Fibroblast of skin of back (primary cell): ENCODE data around the gene PAGR1. TPM values are rescaled to one million over a fixed set of nuclear protein-coding genes. Genes with fewer than 3 reads are reported as not detected.
"Not testable (repeated sequence)": the region's sequence is repeated elsewhere in the genome, so short reads cannot be mapped to it uniquely, and the experiment has no call there.

ENCODE experiments used
- DNase-seq: peaks from one replicate; pipeline ENCODE4 v3.0.0-alpha.2; 2013
- polyA plus RNA-seq, 2 experiments: library from polyadenylated mRNA; unstranded; fragments of 120-200 nt; gene quantifications; one replicate each; pipeline ENCODE4 v1.2.1, GENCODE V29; 2013; ENCODE audit not compliant: insufficient read length in 2 of 2

PAGR1 gene
- 33.1 TPM for polyA plus RNA-seq (2013, experiment 1 of 2; ENCODE audit: insufficient read length)
- 19.7 TPM for polyA plus RNA-seq (2013, experiment 2 of 2; ENCODE audit: insufficient read length)

DNA sequence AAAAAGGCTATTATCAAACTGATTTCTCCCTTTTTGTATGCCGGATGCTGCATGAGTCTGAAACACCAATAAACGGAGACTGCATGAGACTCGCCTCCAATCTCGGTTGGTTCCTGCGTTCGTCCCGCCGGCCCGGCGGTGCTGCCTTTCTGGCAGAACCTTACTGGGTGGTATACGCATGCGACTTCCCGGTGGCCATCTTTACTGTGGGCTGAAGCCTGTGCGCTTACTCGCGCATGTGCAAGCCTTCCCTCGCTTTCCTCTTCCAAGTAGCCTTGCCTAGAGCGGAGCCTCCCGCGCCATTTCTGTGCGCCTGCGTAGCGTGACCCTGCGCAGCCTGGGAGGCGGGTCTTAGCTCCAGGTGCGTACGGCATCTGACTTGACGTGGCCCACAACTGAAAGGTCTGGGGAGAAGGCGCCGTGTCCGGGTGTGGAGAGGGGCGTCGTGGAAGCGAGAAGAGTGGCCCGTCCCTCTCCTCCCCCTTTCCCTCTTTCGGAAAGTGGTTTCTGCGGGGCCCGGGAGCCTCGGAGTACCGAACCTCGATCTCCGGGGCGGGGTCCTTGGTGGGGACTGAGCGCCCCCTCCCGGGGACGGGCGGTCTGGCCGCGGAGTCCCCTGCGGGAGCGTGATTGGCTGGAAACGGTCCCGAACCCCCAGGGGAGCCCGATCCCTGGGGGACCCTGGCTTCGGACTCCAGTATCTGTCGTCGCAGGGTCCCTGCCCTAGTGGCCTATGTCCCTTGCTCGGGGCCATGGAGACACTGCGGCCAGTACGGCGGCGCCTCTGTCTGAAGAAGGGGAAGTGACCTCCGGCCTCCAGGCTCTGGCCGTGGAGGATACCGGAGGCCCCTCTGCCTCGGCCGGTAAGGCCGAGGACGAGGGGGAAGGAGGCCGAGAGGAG lies at the start of gene PAGR1:
Gene PAGR1 (plus strand): TSS at position 360 of the 901 bp plus-strand sequence. CDS start 374 bp downstream, at position 734.
- peak; percentile 99 for DNase-seq

- DNase-seq: no peak
These were observed 49.4 kb upstream of the PAGR1 start for GRCh38 chr16:29766571-29766970.

DNA sequence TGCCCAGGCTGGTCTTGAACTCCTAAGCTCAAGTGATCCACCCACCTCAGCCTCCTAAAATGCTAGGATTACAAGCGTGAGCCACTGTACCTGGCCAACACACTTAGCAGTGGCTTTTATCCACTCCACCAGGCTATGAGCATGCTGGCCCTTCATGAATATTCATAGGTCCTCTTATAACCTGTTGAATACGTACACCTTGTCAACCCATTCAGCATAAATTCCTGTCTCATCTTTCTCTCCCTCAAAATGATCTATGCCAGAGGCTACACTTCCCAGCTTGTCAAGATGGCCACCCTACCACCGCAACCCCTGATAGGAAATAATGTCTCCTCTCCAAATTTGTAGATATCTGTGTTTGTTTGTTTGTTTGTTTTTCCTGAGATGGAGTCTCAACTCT lies 48.9 kb upstream of the PAGR1 start:
- DNase-seq: no peak

DNA sequence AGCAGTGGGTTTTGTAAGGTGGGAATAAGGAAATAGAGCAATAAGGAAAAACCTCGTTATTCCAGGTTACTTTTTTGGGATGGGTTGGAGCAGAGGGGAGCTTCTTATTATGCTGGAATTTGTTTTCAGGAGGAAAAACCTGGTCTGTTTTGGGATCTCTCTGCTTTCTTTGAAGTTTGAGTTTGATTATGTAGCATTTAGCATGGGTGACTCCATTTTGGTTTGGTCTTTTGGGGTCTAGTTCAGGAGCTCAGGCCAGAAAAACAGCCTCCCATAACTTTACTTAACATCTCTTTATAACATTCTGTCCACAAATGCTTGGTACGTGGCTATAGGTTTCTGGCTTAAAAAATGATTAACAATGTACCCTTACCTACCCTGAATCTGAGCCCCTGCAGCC lies 46.4 kb upstream of the PAGR1 start:
- DNase-seq: no peak

- DNase-seq: no peak
These were observed 45.6 kb upstream of the PAGR1 start for GRCh38 chr16:29770250-29770929.

DNA sequence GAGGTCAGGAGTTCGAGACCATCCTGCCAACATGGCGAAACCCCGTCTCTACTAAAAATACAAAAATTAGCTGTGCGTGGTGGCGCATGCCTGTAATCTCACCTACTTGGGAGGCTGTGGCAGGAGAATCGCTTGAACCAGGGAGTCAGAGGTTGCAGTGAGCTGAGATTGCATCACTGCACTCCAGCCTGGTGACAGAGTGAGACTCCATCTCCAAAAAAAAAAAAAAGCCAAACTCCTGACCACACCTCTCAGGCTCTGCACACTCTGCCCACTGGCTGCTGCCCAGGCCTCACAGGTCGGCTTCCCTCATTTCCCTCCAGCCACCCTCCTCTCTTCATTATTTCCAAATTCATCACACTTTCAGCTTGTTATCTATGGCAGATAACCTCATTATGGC lies 43.6 kb upstream of the PAGR1 start:
- DNase-seq: not testable (repeated sequence)

DNA sequence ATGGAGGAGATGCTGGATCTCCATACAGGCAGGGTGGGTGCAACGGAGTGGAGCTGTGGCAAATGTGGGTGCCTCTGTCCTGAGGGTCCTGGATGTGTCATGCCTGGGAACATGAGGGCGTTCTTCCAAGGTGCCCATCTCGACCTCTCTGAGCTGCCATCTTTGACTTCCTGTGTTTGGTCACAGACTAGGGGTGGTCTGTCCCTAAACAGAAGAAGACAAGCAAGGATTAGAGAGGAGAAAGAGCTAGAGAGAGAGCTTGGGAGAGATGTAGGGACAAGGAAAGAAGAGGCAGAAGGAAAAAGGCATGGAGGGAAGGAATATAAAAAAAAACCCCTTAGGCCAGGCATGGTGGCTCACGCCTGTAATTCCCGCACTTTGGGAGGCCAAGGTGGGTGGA lies 41.2 kb upstream of the PAGR1 start:
- no peak for DNase-seq

DNA sequence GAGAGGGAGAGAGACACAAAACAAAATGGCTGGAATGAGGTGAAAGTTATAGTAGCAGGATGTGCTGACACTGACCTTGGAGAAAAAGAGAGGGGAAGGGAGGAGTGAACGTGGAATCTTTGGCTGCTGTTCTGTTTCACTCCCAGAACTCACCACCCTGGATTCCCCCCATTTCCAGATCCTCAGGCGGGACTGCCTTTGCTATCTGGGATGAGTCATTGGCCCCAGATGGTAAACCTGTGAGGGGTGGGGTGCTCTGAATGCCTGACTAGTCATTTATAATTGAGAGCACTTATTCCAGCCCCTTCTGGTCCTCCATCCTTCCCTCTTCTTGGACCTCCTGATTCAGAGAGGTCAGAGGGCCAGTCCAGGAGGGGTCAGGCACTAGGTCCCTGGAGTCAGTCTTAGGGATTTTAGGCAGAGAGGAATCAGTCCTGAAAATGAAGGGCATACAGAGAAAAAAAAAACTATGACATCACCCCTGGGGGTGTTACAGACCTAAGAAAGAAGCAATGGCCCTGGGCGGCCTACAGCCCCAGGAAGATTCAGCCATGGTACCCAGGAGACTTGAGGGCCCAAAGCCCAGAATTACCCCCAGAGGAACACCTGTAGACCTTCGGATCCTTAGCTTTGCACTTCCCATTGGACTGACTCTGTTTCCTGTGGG lies 40.1 kb upstream of the PAGR1 start:
- DNase-seq: peak; percentile 39

GRCh38 chr16:29777576-29778350 lies 38.2 kb upstream of the PAGR1 start, which contains the start of gene ZG16:
Gene ZG16 (plus strand): TSS chr16:29778256. CDS start chr16:29779267, 1,011 bp downstream.
- DNase-seq: no peak

GRCh38 chr16:29779474-29779873 lies 36.5 kb upstream of the PAGR1 start:
- peak; percentile 27 for DNase-seq

DNA sequence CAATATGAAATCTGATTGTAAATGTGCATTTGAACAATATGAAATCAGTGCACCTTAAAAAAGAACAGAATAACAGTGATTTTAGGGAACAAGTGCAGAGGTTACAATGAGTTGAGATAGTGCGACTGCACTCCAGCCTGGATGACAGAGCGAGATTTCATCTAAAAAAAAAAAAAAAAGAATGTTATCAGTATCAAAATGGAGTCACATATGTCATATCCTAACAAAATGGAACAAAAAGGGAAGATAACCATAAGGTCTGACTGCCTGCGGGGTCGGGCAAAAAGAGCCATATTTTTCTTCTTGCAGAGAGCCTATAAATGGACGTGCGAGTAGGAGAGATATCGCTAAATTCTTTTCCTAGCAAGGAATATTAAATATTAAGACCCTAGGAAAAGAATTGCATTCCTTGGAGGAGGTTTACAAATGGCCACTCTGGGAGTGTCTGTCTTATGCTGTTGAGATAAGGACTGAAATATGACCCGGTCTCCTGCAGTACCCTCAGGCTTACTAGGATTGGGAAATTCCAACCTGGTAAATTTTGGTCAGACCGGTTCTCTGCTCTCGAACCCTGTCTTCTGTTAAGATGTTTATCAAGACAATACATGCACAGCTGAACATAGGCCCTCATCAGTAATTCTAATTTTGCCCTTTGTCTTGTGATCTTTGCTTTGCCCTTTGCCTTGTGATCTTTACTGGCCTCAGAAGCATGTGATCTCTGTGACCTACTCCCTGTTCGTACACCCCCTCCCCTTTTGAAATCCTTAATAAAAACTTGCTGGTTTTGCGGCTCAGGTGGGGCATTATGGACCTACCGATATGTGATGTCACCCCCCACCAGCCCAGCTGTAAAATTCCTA lies 32.6 kb upstream of the PAGR1 start:
- DNase-seq: not testable (repeated sequence)

GRCh38 chr16:29784157-29784556 lies 31.8 kb upstream of the PAGR1 start:
- DNase-seq: no peak

DNA sequence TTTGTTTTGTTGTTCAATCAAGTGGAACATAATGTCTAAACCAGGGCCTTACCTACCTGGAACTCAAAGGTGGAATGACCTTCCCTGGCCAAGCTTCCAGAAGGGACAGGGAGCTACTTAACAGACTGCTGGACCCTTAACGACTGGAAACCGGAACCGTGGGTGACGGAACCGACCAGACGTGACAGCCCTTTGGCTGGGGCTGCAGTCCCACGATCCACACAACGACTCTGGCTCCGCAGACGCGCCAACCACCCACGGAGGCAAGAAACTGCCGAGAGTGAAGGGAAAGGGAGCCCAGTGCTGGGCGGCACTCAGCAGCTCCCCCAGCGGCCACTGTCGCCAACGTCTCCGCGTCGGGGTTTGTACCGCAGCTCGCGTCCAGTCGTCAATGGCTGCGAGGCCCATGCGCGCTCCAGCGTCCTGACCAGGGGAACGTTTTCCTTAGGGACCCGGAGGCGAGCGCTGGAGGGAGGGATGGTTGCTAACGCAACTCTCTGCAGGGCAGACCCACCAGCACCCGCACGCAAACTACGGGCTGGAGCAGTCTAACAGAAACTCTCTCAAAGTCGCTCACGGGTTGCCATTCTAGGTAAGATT lies 31.0 kb upstream of the PAGR1 start:
- peak; percentile 64 for DNase-seq

GRCh38 chr16:29787155-29787554 lies 28.8 kb upstream of the PAGR1 start:
- not testable (repeated sequence) for DNase-seq

DNA sequence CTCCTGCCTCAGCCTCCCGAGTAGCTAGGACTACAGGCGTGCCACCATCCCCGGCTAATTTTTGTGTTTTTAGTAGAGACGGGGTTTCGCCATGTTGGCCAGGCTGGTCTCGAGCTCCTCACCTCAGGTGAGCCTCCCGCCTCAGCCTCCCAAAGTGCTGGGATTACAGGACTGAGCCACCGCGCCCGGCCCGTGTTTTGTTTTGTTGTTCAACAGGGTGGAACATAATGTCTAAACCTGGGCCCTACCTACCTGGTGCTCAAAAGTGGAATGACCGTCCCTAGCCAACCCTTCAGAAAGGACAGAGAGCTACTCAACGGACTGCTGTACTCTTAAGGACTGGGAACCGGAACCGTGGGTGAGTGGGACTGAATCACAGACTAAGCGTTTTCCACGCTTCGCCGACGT lies 26.2 kb upstream of the PAGR1 start:
- DNase-seq: no peak

GRCh38 chr16:29790183-29790948 lies 25.6 kb upstream of the PAGR1 start, which contains the start of gene KIF22:
Gene KIF22 (plus strand): TSS chr16:29790751. CDS start chr16:29790760, 9 bp downstream.
- peak; percentile 98 for DNase-seq

- no peak for DNase-seq
These were observed 24.8 kb upstream of the PAGR1 start for GRCh38 chr16:29790949-29791844.
